Gastroesophageal sphincter (tissue), 4 donors: ENCODE measurements around the gene GNAI2. TPM values are rescaled to one million over a fixed set of nuclear protein-coding genes. Genes with fewer than 3 reads are reported as not detected.

Experiments
- ATAC-seq: fragments of 150-250 bp; one replicate; pipeline ENCODE4 v1.9.1; 2016; ENCODE audit warnings: mild to moderate bottlenecking, moderate library complexity
- H3K27ac ChIP-seq, 4 donors: fragments of 200-600 bp; sonication (generic) in 3 of 4; 1 replicate in 3 of 4; 2 replicates in 1 of 4; pipeline ENCODE4 v1.5.1; 2016 to 2019
- H3K27me3 ChIP-seq: fragments of 200-600 bp; sonication (generic); one replicate; pipeline ENCODE4 v1.5.1; 2019
- H3K36me3 ChIP-seq, 2 donors: fragments of 200-600 bp; sonication (generic); one replicate each; pipeline ENCODE4 v1.5.1; 2019; ENCODE audit warnings: control low read depth in 1 of 2
- H3K4me1 ChIP-seq, 3 donors: fragments of 200-600 bp; sonication (generic); 1 replicate in 2 of 3; 2 replicates in 1 of 3; pipeline ENCODE4 v1.5.1; 2016 to 2019; ENCODE audit warnings: control low read depth in 2 of 3
- H3K4me3 ChIP-seq, 2 donors: fragments of 200-600 bp; sonication (generic); one replicate each; pipeline ENCODE4 v1.5.1; 2019; ENCODE audit warnings: mild to moderate bottlenecking in 1 of 2, moderate library complexity in 1 of 2
- H3K9me3 ChIP-seq, 3 donors: fragments of 200-600 bp; sonication (generic); one replicate each; pipeline ENCODE4 v1.5.1; 2017 to 2019; ENCODE audit warnings: control low read depth in 2 of 3
- CTCF ChIP-seq, 4 experiments: fragments of 200-600 bp in 2 of 4; fragments of 450-650 bp in 2 of 4; sonication (generic) in 1 of 4; IDR thresholded peaks; one replicate each; pipeline ENCODE4 v1.5.1; 2017 to 2019; ENCODE audit warnings: antibody characterized with exemption in 4 of 4, mild to moderate bottlenecking in 2 of 4, moderate library complexity in 2 of 4
- EP300 ChIP-seq: sonication (generic); formaldehyde crosslinking; IDR thresholded peaks from one replicate; pipeline ENCODE4 v1.6.1; 2017; ENCODE audit warnings: antibody characterized with exemption, mild to moderate bottlenecking
- POLR2A ChIP-seq, 2 donors: fragments of 450-650 bp; IDR thresholded peaks; one replicate each; pipeline ENCODE4 v1.6.1; 2017; ENCODE audit warnings: antibody characterized with exemption in 2 of 2, mild to moderate bottlenecking in 2 of 2, moderate library complexity in 1 of 2
- POLR2AphosphoS5 ChIP-seq: sonication (generic); formaldehyde crosslinking; IDR thresholded peaks from one replicate; pipeline ENCODE4 v1.6.1; 2017; ENCODE audit warnings: antibody characterized with exemption
- WGBS, 2 donors: methylation state at CpG; one replicate each; pipeline ENCODE4 v1.1.5; 2018; ENCODE audit warnings: low coverage in 1 of 2; 5-methylcytosine and 5-hydroxymethylcytosine counted together
- total RNA-seq, 4 donors: library from RNA; depleted of rRNA; stranded (reverse); fragments of >200 nt; gene quantifications; one replicate each; pipeline ENCODE4 v1.1.0, GENCODE V29; 2016

Gene GNAI2
- total RNA-seq, 4 donors from 2014 or later = 172 to 262 (median 222) TPM

DNA sequence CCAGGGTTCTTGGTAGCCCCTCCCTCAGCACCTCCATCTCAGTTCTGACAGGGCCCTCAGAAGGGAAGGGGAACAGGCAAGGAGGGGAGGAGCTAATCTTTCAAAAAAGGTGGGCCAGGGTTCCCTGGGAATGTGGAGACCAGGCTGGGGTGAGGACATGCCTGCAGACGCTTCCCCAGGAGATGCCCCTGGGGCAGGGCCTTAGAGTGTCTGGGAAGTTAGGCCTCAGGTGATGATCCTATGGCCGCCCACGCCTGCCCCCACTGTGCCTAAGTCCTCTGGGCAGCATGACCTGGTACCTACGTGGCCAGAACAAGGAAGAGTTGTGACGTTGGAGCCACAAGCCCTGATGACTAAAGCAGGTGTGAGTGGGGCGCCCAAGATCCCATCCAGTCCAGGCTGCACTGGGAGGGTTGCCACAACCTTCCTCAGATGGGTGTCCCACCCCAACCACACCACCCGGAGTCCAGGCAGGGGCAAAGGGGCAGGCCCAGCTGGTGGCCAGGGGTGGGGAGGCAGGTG lies 29.0 kb downstream of the GNAI2 start:
- Histone ChIP-seq H3K36me3 (no peaks in the 10 kb centered on the region), H3K27ac (peak overlapping the region; percentile 95 to 100 (median 98)), H3K27me3 (no peaks in the 10 kb centered on the region), H3K4me1 (peaks cover 0 to 96% (median 53%) of the 10 kb centered on the region in 3 donors), H3K4me3 (peak overlapping the region in 1 of 2 donors; percentile 11), H3K9me3 (no peaks in the 10 kb centered on the region)
- peak; percentile 10 for ATAC-seq
- WGBS, 2 donors = no CpG with 5 or more reads among the region's 7 CpGs
- TF ChIP-seq POLR2AphosphoS5 (no peak), EP300 (no peak), POLR2A (IDR thresholded peaks at IDR 0.05) (no peak), CTCF (IDR thresholded peaks at IDR 0.05) (no peak)

- Histone ChIP-seq H3K9me3 (no peaks in the 10 kb centered on the region), H3K27ac (peak overlapping the region; percentile 95 to 100 (median 98)), H3K4me1 (peaks cover 0 to 99% (median 51%) of the 10 kb centered on the region in 3 donors), H3K27me3 (no peaks in the 10 kb centered on the region), H3K4me3 (peak overlapping the region in 1 of 2 donors; percentile 11), H3K36me3 (no peaks in the 10 kb centered on the region)
- TF ChIP-seq EP300 (no peak), POLR2AphosphoS5 (no peak)
- no CpG with 5 or more reads among the region's 1 CpG for WGBS, 2 donors
- no peak for ATAC-seq
Observed at GRCh38 chr3:50265571-50265970, 29.6 kb downstream of the GNAI2 start.

- H3K36me3 ChIP-seq = no peaks in the 10 kb centered on the region
- H3K27ac ChIP-seq = peak overlapping the region; percentile 95 to 100 (median 98)
- H3K9me3 ChIP-seq = no peaks in the 10 kb centered on the region
- WGBS, 2 donors = 85% methylated on average over 4 of the region's 6 CpGs; no CpG with 5 or more reads in 1 of the 2 donors
- H3K4me1 ChIP-seq = peaks cover 0 to 99% (median 46%) of the 10 kb centered on the region in 3 donors
- ATAC-seq = no peak
- TF ChIP-seq EP300 (no peak), POLR2AphosphoS5 (no peak), CTCF (IDR thresholded peaks at IDR 0.05) (no peak), POLR2A (IDR thresholded peaks at IDR 0.05) (no peak)
- peak overlapping the region in 1 of 2 donors; percentile 68 for H3K4me3 ChIP-seq
- H3K27me3 ChIP-seq = no peaks in the 10 kb centered on the region
Observed at GRCh38 chr3:50266017-50266416, 30.0 kb downstream of the GNAI2 start.

GRCh38 chr3:50266836-50267235 lies 30.8 kb downstream of the GNAI2 start:
- H3K9me3 ChIP-seq = no peaks in the 10 kb centered on the region
- ATAC-seq = no peak
- 0 to 20% methylated on average over 1 of the region's 7 CpGs for WGBS, 2 donors
- TF ChIP-seq POLR2AphosphoS5 (no peak), POLR2A (IDR thresholded peaks at IDR 0.05) (no peak), EP300 (no peak), CTCF (IDR thresholded peaks at IDR 0.05) (no peak)
- no peaks in the 10 kb centered on the region for H3K27me3 ChIP-seq
- H3K36me3 ChIP-seq = no peaks in the 10 kb centered on the region
- H3K27ac ChIP-seq = peak overlapping the region; percentile 95 to 100 (median 98)
- H3K4me1 ChIP-seq = peaks cover 0 to 96% (median 40%) of the 10 kb centered on the region in 3 donors
- H3K4me3 ChIP-seq = peak overlapping the region; percentile 66 to 68

DNA sequence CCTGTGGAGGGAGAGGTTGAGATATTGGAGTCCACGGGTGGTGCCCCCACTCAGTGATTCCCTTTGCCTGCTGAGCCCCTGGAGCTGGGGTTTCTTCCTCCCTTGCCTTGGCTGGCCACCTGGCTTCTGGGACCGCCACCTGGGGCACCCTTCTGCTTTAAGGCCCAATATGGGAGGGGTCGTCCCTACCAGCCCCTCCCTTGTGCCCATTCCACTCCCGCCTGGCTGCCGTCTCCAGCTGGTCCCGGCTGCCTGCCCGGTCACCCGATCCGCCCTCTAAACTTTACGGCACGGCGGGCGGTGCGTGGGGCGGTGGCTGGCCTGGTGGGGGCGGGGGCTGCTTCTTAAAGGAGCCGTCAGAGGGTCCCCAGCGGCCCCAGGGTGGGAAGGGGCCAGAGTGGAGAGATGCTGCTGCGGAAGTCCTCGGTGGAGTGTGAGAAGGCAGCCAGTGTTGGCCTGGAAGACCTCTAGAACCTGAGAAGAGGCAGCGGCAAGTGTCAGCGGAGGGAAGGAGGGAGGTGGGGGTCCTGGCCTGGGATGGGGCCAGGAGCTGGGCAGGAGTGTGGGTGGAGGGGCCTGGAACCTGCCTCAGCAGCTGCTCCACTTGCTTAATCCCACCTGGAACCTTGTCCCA lies 31.4 kb downstream of the GNAI2 start:
- H3K4me3 ChIP-seq = peak overlapping the region; percentile 66 to 68
- peaks cover 0 to 97% (median 40%) of the 10 kb centered on the region in 3 donors for H3K4me1 ChIP-seq
- H3K9me3 ChIP-seq = no peaks in the 10 kb centered on the region
- TF ChIP-seq POLR2A (IDR thresholded peaks at IDR 0.05) (peak; percentile 68 to 75), EP300 (no peak), CTCF (IDR thresholded peaks at IDR 0.05) (peak in 1 of 4 experiments; percentile 20), POLR2AphosphoS5 (peak; percentile 93)
- H3K27me3 ChIP-seq = no peaks in the 10 kb centered on the region
- peak; percentile 23 for ATAC-seq
- 0 to 5% methylated on average over 1 to 4 of the region's 22 CpGs for WGBS, 2 donors
- H3K27ac ChIP-seq = peak overlapping the region; percentile 95 to 100 (median 98)
- no peaks in the 10 kb centered on the region for H3K36me3 ChIP-seq
